ENCODE results near the gene TSHB. TPM values are rescaled to one million over a fixed set of nuclear protein-coding genes. Genes with fewer than 3 reads are reported as not detected.

Gene TSHB
- total and polyA plus RNA-seq, 3 donors from 2014 or later, result not detected

- Histone ChIP-seq H3K36me3 (ENCODE audit: low read depth, missing control alignments) (no peaks in the 10 kb centered on the region), H3K9me3 (no peaks in the 10 kb centered on the region), H3K4me1 (no peaks in the 10 kb centered on the region), H3K27ac (no peak overlapping the region), H3K27me3 (no peaks in the 10 kb centered on the region), H3K4me3 (no peak overlapping the region)
- no peak for DNase-seq
- intact Hi-C loops (cut with DNase I; ENCODE audit: low total_unique reads), result no loop called here
- TF ChIP-seq, protein P1, sequence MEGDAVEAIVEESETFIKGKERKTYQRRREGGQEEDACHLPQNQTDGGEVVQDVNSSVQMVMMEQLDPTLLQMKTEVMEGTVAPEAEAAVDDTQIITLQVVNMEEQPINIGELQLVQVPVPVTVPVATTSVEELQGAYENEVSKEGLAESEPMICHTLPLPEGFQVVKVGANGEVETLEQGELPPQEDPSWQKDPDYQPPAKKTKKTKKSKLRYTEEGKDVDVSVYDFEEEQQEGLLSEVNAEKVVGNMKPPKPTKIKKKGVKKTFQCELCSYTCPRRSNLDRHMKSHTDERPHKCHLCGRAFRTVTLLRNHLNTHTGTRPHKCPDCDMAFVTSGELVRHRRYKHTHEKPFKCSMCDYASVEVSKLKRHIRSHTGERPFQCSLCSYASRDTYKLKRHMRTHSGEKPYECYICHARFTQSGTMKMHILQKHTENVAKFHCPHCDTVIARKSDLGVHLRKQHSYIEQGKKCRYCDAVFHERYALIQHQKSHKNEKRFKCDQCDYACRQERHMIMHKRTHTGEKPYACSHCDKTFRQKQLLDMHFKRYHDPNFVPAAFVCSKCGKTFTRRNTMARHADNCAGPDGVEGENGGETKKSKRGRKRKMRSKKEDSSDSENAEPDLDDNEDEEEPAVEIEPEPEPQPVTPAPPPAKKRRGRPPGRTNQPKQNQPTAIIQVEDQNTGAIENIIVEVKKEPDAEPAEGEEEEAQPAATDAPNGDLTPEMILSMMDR (IDR thresholded peaks at IDR 0.05), result no peak
- TF ChIP-seq POLR2A (IDR thresholded peaks at IDR 0.05), result no peak
Observed at GRCh38 chr1:115023593-115023992, 6.0 kb upstream of the TSHB start.

DNA sequence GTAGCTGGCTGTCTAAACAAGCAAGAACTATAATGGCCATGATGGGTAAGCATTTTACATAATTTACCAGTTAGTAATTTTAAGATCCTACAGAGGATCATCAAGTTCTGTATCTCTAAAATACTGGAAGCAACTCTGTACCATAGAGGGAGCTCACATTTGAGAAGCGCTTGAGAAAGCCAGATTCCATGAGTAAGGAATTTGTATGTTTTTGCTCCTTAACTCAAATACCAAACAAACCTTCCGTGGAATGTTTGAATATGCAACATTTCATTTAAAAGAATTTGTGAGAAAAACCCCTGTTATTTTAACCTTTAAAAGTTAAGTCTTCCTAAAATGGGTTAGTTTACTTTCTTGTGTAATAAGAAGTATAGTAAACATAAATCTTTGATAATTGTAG is 2.0 kb downstream of the TSHB start:
- Histone ChIP-seq H3K4me3 (no peak overlapping the region), H3K27ac (no peak overlapping the region), H3K4me1 (no peaks in the 10 kb centered on the region), H3K9me3 (no peaks in the 10 kb centered on the region), H3K27me3 (no peaks in the 10 kb centered on the region), H3K36me3 (ENCODE audit: low read depth, missing control alignments) (no peaks in the 10 kb centered on the region)
- no peak for DNase-seq
- TF ChIP-seq, protein P1 (IDR thresholded peaks at IDR 0.05), result no peak
- TF ChIP-seq POLR2A (IDR thresholded peaks at IDR 0.05), result no peak
- 63 to 65% methylated on average over 2 of the region's 2 CpGs for WGBS, 2 donors
- intact Hi-C loops (cut with DNase I; ENCODE audit: low total_unique reads), result no loop called here

DNA sequence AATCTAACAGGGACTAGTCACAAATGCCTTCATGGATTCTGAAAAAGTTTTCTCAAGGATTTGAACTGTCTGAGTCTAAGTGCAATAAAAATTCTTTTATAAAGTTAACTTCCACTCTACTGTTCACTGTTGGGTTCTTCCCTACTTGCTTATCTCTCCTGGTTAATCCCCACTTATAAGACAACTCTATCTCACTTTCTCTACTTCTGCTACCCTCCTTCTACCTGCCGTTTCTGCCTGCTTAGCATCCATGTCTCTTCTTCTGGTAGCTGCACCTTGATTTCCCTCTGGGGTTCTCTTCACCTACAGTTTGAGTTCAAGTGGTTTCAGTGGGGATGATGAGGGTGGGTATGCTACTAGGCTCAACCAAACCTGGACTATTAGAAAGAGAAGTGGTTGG is 6.0 kb downstream of the TSHB start:
- WGBS, 2 donors, result 78 to 91% methylated on average over 1 of the region's 1 CpG
- TF ChIP-seq, protein P1 (IDR thresholded peaks at IDR 0.05), result no peak
- H3K4me3 ChIP-seq, result no peak overlapping the region
- no peaks in the 10 kb centered on the region for H3K27me3 ChIP-seq
- no peak overlapping the region for H3K27ac ChIP-seq
- DNase-seq, result no peak
- H3K36me3 ChIP-seq (ENCODE audit: low read depth, missing control alignments), result no peaks in the 10 kb centered on the region
- peaks cover 7% of the 10 kb centered on the region for H3K4me1 ChIP-seq
- intact Hi-C loops (cut with DNase I; ENCODE audit: low total_unique reads), result no loop called here
- H3K9me3 ChIP-seq, result no peaks in the 10 kb centered on the region

DNA sequence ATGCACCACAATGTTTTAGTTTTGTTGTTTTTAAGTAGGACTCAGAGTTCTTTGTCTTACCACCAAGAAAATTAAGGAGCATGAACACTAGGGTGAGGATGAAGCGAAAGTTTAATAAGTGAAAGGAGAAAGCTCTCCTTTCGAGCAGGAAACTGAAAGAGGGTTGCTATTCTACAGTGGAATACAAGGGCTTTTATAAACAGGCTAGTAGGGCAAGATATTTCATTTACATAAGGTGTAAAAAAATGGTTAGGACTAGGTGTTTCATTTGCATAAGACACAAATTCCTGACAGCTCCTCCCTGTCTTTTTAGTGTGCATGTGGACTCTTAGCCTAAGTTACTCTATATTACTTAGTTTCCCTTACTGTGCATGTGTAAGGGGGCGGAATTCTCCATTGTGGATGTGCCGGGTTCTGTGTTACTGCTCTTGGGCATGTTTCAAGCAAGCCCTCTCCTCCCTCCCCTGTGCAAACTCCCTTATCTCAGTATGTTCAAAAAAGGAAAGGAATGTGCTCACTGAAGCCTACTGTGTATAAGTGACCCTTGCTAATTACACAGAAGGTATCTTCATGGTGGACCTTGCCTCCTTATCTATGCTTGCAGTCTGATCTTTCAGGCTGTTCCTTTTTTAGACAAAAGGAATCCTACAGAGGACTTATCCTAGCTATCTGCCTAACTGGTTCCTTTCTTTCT is 7.3 kb downstream of the TSHB start:
- DNase-seq, result no peak
- intact Hi-C loops (cut with DNase I; ENCODE audit: low total_unique reads), result no loop called here

GRCh38 chr1:115040501-115040900 is 10.9 kb downstream of the TSHB start:
- H3K4me1 ChIP-seq, result peaks cover 7% of the 10 kb centered on the region
- no peaks in the 10 kb centered on the region for H3K36me3 ChIP-seq (ENCODE audit: low read depth, missing control alignments)
- WGBS, 2 donors, result 76 to 84% methylated on average over 2 of the region's 2 CpGs
- no peak overlapping the region for H3K27ac ChIP-seq
- no peak for DNase-seq
- TF ChIP-seq POLR2A (IDR thresholded peaks at IDR 0.05), result no peak
- TF ChIP-seq, protein P1 (IDR thresholded peaks at IDR 0.05), result no peak
- H3K27me3 ChIP-seq, result no peaks in the 10 kb centered on the region
- no peak overlapping the region for H3K4me3 ChIP-seq
- no peaks in the 10 kb centered on the region for H3K9me3 ChIP-seq
- intact Hi-C loops (cut with DNase I; ENCODE audit: low total_unique reads), result no loop called here

More for the DNA sequence above, 7.3 kb downstream of the TSHB start:
- no peaks in the 10 kb centered on the region for H3K9me3 ChIP-seq
- H3K27ac ChIP-seq, result no peak overlapping the region
- TF ChIP-seq POLR2A (IDR thresholded peaks at IDR 0.05), result no peak
- no peak overlapping the region for H3K4me3 ChIP-seq
- peaks cover 7% of the 10 kb centered on the region for H3K4me1 ChIP-seq
- 68 to 73% methylated on average over 4 of the region's 4 CpGs for WGBS, 2 donors
- no peaks in the 10 kb centered on the region for H3K36me3 ChIP-seq (ENCODE audit: low read depth, missing control alignments)
- no peaks in the 10 kb centered on the region for H3K27me3 ChIP-seq
